Measurements from ENCODE around the gene EDA.

GRCh38 chrX:69762340-69762739 lies 146.4 kb downstream of the EDA start:
- TF ChIP-seq CTCF (conservative IDR thresholded peaks at IDR 0.05; ENCODE audit: low read length) = no peak
- TF ChIP-seq EZH2phosphoT487 (IDR thresholded peaks at IDR 0.05; ENCODE audit: borderline replicate concordance, low read depth, low read length) = no peak

All from OCI-LY7 (cell line).